LNCAP (cell line): ENCODE results near the gene MRO.

Experiments
- TF ChIP-seq, protein P1 (sequence below): fragments of 450-650 bp; IDR thresholded peaks from 2 replicates; pipeline ENCODE4 v1.5.1; 2017; ENCODE audit warnings: mild to moderate bottlenecking

MRO gene

DNA sequence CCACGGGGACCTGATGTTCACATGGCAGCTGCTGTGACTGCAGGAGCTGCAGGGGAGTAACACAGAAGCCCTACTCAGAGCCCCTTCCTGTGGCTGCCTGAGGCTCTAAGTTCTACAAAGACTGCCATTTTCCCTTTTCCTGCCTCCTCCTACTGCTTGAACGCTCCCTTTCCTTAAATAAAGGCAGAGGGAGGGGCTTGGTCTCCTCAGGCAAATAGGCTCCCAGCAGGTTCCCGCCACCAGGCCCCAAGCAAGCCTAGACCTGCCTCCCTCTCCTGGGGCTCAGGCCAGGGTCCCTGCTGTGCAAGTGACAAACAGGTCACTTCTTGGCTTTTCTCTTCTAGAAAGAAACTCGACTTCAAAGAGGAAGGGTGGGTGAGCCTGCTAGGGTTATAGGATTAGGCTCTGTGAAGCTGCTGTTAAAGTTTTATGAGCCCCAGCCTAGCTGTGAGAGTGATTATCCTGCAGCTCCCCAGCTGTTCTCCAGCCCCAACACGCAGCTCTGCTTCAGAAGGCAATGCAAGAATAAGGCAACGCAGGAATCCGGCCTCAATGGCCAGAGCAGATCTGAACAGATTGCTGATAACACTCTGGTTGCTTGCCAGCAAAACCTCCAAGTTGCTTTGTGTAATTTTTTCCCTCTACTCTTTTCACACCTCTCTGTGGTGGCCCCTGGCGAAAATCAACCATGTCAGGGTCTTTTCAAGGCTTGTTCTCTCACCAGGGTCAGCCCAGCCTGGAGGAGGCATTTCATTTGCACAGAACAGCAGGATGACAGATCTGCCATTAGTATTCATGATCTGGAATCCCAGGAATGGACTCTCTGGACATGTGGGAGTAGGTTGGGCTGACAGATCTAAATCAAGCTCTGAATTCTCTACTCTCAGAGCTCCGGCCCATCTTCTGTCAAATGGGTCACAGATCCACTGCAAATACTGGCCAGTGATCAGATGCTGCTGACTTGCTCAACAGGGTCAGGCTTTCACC is 71.3 kb downstream of the MRO start:
- TF ChIP-seq, protein P1, sequence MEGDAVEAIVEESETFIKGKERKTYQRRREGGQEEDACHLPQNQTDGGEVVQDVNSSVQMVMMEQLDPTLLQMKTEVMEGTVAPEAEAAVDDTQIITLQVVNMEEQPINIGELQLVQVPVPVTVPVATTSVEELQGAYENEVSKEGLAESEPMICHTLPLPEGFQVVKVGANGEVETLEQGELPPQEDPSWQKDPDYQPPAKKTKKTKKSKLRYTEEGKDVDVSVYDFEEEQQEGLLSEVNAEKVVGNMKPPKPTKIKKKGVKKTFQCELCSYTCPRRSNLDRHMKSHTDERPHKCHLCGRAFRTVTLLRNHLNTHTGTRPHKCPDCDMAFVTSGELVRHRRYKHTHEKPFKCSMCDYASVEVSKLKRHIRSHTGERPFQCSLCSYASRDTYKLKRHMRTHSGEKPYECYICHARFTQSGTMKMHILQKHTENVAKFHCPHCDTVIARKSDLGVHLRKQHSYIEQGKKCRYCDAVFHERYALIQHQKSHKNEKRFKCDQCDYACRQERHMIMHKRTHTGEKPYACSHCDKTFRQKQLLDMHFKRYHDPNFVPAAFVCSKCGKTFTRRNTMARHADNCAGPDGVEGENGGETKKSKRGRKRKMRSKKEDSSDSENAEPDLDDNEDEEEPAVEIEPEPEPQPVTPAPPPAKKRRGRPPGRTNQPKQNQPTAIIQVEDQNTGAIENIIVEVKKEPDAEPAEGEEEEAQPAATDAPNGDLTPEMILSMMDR, result no peak

DNA sequence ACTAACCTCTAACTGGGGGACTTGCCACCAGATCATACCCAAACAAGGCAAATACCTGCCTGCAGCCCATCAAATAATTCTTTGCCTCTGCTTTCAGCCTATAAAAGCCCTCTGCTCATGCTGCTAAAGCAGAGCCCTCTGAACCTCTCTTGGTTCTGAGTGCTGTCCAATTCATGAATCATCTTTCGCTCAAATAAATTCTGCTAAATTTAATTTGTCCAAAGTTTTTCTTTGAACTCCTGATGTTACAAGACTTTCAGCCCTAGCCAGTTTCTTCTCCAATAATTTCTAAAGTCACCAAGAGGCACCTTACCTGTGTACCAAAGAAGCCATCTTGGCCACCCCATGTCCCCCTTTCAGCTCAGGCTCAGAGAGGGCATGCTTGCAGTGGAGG is 72.0 kb downstream of the MRO start:
- TF ChIP-seq, protein P1, result no peak

DNA sequence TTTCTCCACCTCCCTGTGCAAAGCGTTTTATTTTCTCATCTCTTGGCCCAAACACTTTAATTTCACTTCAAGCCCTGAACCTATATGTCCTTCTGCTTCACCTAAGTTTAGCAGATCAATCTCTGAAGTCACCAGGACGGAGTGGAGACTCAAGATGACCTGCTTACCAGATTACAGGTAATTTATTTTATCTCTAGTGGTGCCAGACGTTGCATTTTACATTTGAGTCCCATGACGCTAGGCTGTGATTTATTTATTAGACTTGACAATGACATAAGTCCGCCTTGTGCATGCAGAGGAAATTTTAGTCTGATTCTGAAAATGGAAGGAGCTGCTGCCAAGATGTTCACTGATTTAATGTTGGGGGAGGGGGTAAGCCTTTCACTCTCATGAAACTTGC is 73.9 kb downstream of the MRO start:
- TF ChIP-seq, protein P1, result no peak
